Panc1 (cell line): ENCODE results near the gene GFOD2. TPM values are rescaled to one million over a fixed set of nuclear protein-coding genes. Genes with fewer than 3 reads are reported as not detected.

Source experiments
- ATAC-seq: fragments of 200-7000 bp; cut with Tn5 transposase; 2 replicates; pipeline ENCODE4 v1.9.1; 2020; ENCODE audit warnings: mild to moderate bottlenecking, moderate library complexity
- BruUV-seq: library from RNA; stranded (reverse); fragments of 400-500 nt; replicated peaks from 2 replicates; lab custom pipeline; 2021; lab: Mats Ljungman, UMichigan
- CTCF ChIA-PET: fragments of 300-600 bp; sonication (Branson Sonifier 250); formaldehyde crosslinking; loops from one replicate; lab custom pipeline; 2022; ENCODE audit warnings: antibody characterized with exemption; lab: Charles Lee
- POLR2A ChIA-PET: fragments of 300-600 bp; sonication (Branson Sonifier 250); formaldehyde crosslinking; loops from one replicate; lab custom pipeline; 2022; ENCODE audit warnings: antibody characterized with exemption; lab: Charles Lee
- DNase-seq: peaks from one replicate; pipeline ENCODE4 v3.0.0-alpha.2; 2010; ENCODE audit warnings: low read depth, low spot score
- H3K27ac ChIP-seq: 2 replicates; pipeline ENCODE4 v1.5.1; 2011; ENCODE audit warnings: mild to moderate bottlenecking, low read length, inconsistent platforms
- H3K27me3 ChIP-seq: fragments of 200-500 bp; sonication (Bioruptor generic); 2 replicates; pipeline ENCODE4 v1.6.0; 2014; ENCODE audit warnings: low read length, inconsistent platforms; ENCODE audit not compliant: control insufficient read depth, insufficient read depth
- H3K36me3 ChIP-seq: fragments of 200-500 bp; sonication (Bioruptor generic); 2 replicates; pipeline ENCODE4 v1.5.1; 2014; ENCODE audit warnings: inconsistent platforms, mild to moderate bottlenecking, low read length, moderate library complexity; ENCODE audit not compliant: control insufficient read depth, insufficient read depth
- H3K4me1 ChIP-seq: 2 replicates; pipeline ENCODE4 v1.5.1; 2011; ENCODE audit warnings: inconsistent platforms, mild to moderate bottlenecking, low read length, moderate library complexity; ENCODE audit not compliant: control insufficient read depth, insufficient read depth
- H3K4me3 ChIP-seq, 2 experiments: 2 replicates each; pipeline ENCODE4 v1.5.1; 2011 to 2012; ENCODE audit warnings: low read depth in 2 of 2, low read length in 2 of 2, mild to moderate bottlenecking in 2 of 2, inconsistent platforms in 1 of 2, moderate library complexity in 1 of 2
- H3K9me3 ChIP-seq: fragments of 200-500 bp; sonication (Bioruptor generic); 2 replicates; pipeline ENCODE4 v1.5.1; 2014; ENCODE audit warnings: low read depth, mild to moderate bottlenecking, inconsistent platforms, low read length, moderate library complexity; ENCODE audit not compliant: control insufficient read depth, insufficient read depth
- POLR2AphosphoS5 ChIP-seq: IDR thresholded peaks from 2 replicates; pipeline ENCODE4 v1.6.1; 2012; ENCODE audit warnings: mild to moderate bottlenecking, low read depth, low read length, moderate library complexity
- SIN3A ChIP-seq: IDR thresholded peaks from 2 replicates; pipeline ENCODE4 v1.6.1; 2012; ENCODE audit warnings: low read depth, mild to moderate bottlenecking, low read length, moderate library complexity, borderline replicate concordance; ENCODE audit not compliant: insufficient read depth
- TCF7L2 ChIP-seq: IDR thresholded peaks from 2 replicates; pipeline ENCODE4 v1.6.1; 2011; ENCODE audit warnings: mild to moderate bottlenecking, low read depth, low read length, inconsistent platforms
- in situ Hi-C: cut with HindIII; loops from 2 replicates; pipeline ENCODE4 v1.10.0; 2016; ENCODE audit warnings: low sequenced_read_pairs, low pct_unique_long_range_greater_than_20kb
- intact Hi-C: fragments of 100-400 bp; cut with micrococcal nuclease; formaldehyde crosslinking; loops from one replicate; pipeline ENCODE4 v1.10.0; 2022; ENCODE audit not compliant: unreplicated experiment
- total RNA-seq: library from RNA; stranded (reverse); gene quantifications from one replicate; pipeline ENCODE4 v1.2.1, GENCODE V29; 2021; ENCODE audit not compliant: unreplicated experiment
- TF ChIP-seq, protein P1 (sequence below), 2 experiments: IDR thresholded peaks; 2 replicates each; pipeline ENCODE4 v1.6.1; 2011 to 2012; ENCODE audit warnings: low read depth in 2 of 2, control low read depth in 1 of 2, low read length in 1 of 2, mild to moderate bottlenecking in 1 of 2, moderate library complexity in 1 of 2; ENCODE audit not compliant: insufficient read depth in 1 of 2
- TF ChIP-seq, protein P2 (sequence below): fragments of 450-650 bp; IDR thresholded peaks from 2 replicates; pipeline ENCODE4 v1.5.1; 2017; ENCODE audit warnings: mild to moderate bottlenecking

The GFOD2 gene
- total RNA-seq, 1 experiment from 2014 or later, result 15.1 TPM

DNA sequence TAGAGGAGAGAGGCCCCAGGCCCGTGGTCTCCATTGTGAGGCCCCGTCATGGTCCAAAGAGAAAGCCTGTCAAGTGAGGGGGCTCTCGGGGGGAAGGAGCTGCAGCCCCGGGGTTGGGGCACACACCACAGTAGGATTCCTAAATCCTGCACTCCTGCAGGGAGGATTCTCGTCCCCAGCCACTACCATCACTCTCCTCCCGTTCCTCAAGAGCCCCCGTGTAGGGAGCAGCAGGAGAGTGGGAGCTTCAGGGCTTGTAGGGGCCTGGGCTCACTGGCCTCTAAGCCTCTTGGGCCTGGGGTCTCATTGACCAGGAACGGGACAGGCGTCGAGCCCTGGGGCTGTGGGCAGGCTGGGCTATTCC is 51.7 kb downstream of the GFOD2 start:
- Histone ChIP-seq H3K4me3 (no peak overlapping the region; a peak in 1 of 4 replicates), H3K27me3 (no peaks in the 10 kb centered on the region), H3K4me1 (peaks cover 14% of the 10 kb centered on the region), H3K27ac (0 out of 2 replicates have a peak overlapping the region, but pooled peaks have one; percentile 75), H3K9me3 (no peaks in the 10 kb centered on the region), H3K36me3 (no peaks in the 10 kb centered on the region)
- DNase-seq (no peak), ATAC-seq (peak; percentile 4; the same call in 1 of the 2 replicates)
- ChIA-PET CTCF (interaction anchor here (0.7 to 1.2 kb wide), 3 partner anchors 12 to 146 kb away, joined by 3 to 6 read pairs (median 4); no protein-coding TSS in a partner anchor), POLR2A (no interaction called here)
- TF ChIP-seq TCF7L2 (no peak), SIN3A (no peak), POLR2AphosphoS5 (no peak)
- TF ChIP-seq, protein P1, sequence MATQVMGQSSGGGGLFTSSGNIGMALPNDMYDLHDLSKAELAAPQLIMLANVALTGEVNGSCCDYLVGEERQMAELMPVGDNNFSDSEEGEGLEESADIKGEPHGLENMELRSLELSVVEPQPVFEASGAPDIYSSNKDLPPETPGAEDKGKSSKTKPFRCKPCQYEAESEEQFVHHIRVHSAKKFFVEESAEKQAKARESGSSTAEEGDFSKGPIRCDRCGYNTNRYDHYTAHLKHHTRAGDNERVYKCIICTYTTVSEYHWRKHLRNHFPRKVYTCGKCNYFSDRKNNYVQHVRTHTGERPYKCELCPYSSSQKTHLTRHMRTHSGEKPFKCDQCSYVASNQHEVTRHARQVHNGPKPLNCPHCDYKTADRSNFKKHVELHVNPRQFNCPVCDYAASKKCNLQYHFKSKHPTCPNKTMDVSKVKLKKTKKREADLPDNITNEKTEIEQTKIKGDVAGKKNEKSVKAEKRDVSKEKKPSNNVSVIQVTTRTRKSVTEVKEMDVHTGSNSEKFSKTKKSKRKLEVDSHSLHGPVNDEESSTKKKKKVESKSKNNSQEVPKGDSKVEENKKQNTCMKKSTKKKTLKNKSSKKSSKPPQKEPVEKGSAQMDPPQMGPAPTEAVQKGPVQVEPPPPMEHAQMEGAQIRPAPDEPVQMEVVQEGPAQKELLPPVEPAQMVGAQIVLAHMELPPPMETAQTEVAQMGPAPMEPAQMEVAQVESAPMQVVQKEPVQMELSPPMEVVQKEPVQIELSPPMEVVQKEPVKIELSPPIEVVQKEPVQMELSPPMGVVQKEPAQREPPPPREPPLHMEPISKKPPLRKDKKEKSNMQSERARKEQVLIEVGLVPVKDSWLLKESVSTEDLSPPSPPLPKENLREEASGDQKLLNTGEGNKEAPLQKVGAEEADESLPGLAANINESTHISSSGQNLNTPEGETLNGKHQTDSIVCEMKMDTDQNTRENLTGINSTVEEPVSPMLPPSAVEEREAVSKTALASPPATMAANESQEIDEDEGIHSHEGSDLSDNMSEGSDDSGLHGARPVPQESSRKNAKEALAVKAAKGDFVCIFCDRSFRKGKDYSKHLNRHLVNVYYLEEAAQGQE (IDR thresholded peaks at IDR 0.05; ENCODE audit: insufficient read depth in 1 of 2, low read depth in 2 of 2, low read length in 1 of 2), result no peak
- TF ChIP-seq, protein P2, sequence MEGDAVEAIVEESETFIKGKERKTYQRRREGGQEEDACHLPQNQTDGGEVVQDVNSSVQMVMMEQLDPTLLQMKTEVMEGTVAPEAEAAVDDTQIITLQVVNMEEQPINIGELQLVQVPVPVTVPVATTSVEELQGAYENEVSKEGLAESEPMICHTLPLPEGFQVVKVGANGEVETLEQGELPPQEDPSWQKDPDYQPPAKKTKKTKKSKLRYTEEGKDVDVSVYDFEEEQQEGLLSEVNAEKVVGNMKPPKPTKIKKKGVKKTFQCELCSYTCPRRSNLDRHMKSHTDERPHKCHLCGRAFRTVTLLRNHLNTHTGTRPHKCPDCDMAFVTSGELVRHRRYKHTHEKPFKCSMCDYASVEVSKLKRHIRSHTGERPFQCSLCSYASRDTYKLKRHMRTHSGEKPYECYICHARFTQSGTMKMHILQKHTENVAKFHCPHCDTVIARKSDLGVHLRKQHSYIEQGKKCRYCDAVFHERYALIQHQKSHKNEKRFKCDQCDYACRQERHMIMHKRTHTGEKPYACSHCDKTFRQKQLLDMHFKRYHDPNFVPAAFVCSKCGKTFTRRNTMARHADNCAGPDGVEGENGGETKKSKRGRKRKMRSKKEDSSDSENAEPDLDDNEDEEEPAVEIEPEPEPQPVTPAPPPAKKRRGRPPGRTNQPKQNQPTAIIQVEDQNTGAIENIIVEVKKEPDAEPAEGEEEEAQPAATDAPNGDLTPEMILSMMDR, result no peak
- intact Hi-C loops (no loop called here), in situ Hi-C loops (no loop called here)
- BruUV-seq, result no TSS peak

DNA sequence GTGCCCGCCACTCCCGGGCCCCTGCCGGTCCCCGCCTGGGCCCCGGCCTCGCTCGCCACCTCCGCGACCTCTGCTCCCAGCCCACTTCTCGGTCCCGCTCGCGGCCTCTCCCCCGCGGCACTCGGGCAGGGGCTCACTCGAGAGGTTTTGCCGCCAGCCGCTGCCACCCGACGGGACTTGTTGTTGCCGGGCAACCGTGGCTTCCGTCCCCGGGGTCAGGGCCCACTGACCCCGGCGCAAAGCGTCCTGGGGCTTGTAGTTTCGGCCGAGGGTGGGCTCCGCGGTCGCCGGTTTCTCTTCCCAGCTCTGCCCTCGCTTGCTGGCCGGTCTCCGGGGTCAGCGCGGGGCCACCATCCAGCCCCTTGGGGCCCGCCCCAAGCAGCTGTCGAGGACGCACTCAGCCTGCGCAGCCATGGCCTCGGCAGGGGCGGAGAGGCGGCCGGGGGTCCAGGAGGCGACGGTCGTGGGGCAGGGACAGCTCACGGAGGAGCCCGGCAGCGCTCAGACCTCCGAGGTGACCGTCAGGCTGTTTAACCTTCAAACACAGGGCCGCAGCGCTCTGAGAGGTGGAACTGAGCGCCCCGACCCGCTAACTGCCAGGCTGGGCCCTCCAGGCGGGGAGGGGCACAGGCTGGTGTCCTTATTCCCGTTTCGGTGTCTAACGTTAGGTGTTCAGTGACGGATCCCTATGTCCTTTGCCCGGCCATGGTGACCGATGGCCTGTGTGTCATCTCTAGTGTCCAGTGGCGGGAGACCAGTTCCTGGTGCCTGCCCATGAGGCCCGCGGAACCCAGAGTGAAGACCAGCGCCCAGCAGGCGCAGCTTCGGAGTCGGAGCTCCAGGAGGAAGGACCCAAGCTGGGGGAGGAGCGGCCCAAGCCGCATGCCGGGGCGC is 52.3 kb downstream of the GFOD2 start, which contains the start of the genes C16orf86 and ENKD1:
Gene C16orf86 (plus strand): TSS at position 256 of the 894 bp plus-strand sequence. CDS start 157 bp downstream, at position 413.
Gene ENKD1 (minus strand): TSS at position 192 of the 894 bp plus-strand sequence. CDS start 308 bp downstream, outside the sequence.
- H3K9me3 ChIP-seq, result no peaks in the 10 kb centered on the region
- H3K4me3 ChIP-seq, result peak within 1 kb of the TSS; percentile 51 to 56
- in situ Hi-C loops, result no loop called here
- DNase-seq (no peak), ATAC-seq (peak; percentile 78)
- ChIA-PET POLR2A (interaction anchor here (0.6 kb wide), 1 partner anchor 39 kb away, joined by 3 read pairs; no protein-coding TSS in a partner anchor), CTCF (interaction anchor here (0.5 kb wide), 1 partner anchor 22 kb away, joined by 3 read pairs; no protein-coding TSS in a partner anchor)
- no peaks in the 10 kb centered on the region for H3K27me3 ChIP-seq
- peak within 1 kb of the TSS; percentile 75 for H3K27ac ChIP-seq
- no peaks in the 10 kb centered on the region for H3K36me3 ChIP-seq
- peaks cover 14% of the 10 kb centered on the region for H3K4me1 ChIP-seq
- TF ChIP-seq POLR2AphosphoS5, result no peak
- TF ChIP-seq SIN3A, result no peak
- TF ChIP-seq TCF7L2, result no peak
- TF ChIP-seq, protein P1 (IDR thresholded peaks at IDR 0.05; ENCODE audit: insufficient read depth in 1 of 2, low read depth in 2 of 2, low read length in 1 of 2), result no peak
- TF ChIP-seq, protein P2, result no peak
- BruUV-seq, result no TSS peak
- intact Hi-C loops, result no loop called here
